GM12865 (cell line): Measurements from ENCODE around the gene RAB17.

Experiments
- DNase-seq: peaks from one replicate; pipeline ENCODE4 v3.0.0; 2010; ENCODE audit warnings: low read depth
- H3K4me3 ChIP-seq: 2 replicates; pipeline ENCODE4 v1.5.1; 2011; ENCODE audit warnings: mild to moderate bottlenecking, low read depth, low read length, control low read depth
- CTCF ChIP-seq: IDR thresholded peaks from 2 replicates; pipeline ENCODE4 v1.5.1; 2011; ENCODE audit warnings: low read length, control low read depth, low read depth, inconsistent platforms; ENCODE audit not compliant: insufficient read depth; ENCODE audit errors: missing control alignments

RAB17 gene

GRCh38 chr2:237623428-237624403, 33.2 kb upstream of the RAB17 start:
- no peak for DNase-seq
- no peak overlapping the region for H3K4me3 ChIP-seq
- no peak for TF ChIP-seq CTCF

GRCh38 chr2:237618449-237618848, 27.9 kb upstream of the RAB17 start:
- H3K4me3 ChIP-seq, result no peak overlapping the region
- no peak for DNase-seq
- no peak for TF ChIP-seq CTCF

- no peak overlapping the region for H3K4me3 ChIP-seq
- no peak for TF ChIP-seq CTCF
- no peak for DNase-seq
Observed at GRCh38 chr2:237617587-237617982, 27.1 kb upstream of the RAB17 start.

- DNase-seq, result no peak
- H3K4me3 ChIP-seq, result no peak overlapping the region
- no peak for TF ChIP-seq CTCF
Observed at GRCh38 chr2:237616734-237617586, 26.4 kb upstream of the RAB17 start.

GRCh38 chr2:237616373-237616733, 25.8 kb upstream of the RAB17 start:
- DNase-seq, result no peak
- TF ChIP-seq CTCF, result no peak
- no peak overlapping the region for H3K4me3 ChIP-seq

- DNase-seq, result no peak
- no peak overlapping the region for H3K4me3 ChIP-seq
- TF ChIP-seq CTCF, result no peak
Observed at GRCh38 chr2:237615631-237616249, 25.2 kb upstream of the RAB17 start.
